CD4-positive, alpha-beta T cell treated with Interleukin-2 at 100 ng/mL for 4 hours (primary cell): ENCODE results near the gene EDA.

Source experiments
- DNase-seq: peaks from one replicate; pipeline ENCODE4 v3.0.0-alpha.2; 2020; ENCODE audit warnings: low spot score

Gene EDA

GRCh38 chrX:69615779-69616456 lies at the start of gene EDA:
Gene EDA (plus strand): TSS chrX:69616113.
- DNase-seq, result peak; percentile 58

- no peak for DNase-seq
Measured at GRCh38 chrX:69568828-69569227, 47.1 kb upstream of the EDA start.

GRCh38 chrX:69597399-69597798 lies 18.5 kb upstream of the EDA start:
- no peak for DNase-seq

DNA sequence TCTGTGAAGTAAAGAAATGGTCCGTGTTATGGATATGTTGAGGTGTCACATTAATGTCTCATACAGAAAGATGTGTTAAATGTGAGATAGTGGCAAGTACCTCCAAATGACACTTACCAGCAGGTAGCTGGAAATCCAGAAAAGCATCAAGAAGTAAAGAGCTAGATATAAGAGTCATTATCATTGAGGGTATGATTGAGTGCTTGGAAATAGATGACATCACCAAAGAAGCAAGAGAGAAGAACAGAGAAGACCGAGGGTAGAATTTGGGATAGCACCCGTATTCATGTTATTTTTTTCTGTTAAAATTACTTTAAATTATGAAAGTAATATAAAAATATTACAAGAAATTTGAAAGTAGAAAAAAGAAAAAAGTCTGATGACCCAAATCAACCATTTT lies 15.7 kb upstream of the EDA start:
- no peak for DNase-seq

- no peak for DNase-seq
Measured at GRCh38 chrX:69603566-69604194, 12.2 kb upstream of the EDA start.

- DNase-seq, result no peak
Measured at GRCh38 chrX:69605521-69605920, 10.4 kb upstream of the EDA start.

GRCh38 chrX:69607616-69608015 lies 8.3 kb upstream of the EDA start:
- DNase-seq, result no peak

GRCh38 chrX:69613946-69614345 lies 2.0 kb upstream of the EDA start:
- DNase-seq, result no peak

DNA sequence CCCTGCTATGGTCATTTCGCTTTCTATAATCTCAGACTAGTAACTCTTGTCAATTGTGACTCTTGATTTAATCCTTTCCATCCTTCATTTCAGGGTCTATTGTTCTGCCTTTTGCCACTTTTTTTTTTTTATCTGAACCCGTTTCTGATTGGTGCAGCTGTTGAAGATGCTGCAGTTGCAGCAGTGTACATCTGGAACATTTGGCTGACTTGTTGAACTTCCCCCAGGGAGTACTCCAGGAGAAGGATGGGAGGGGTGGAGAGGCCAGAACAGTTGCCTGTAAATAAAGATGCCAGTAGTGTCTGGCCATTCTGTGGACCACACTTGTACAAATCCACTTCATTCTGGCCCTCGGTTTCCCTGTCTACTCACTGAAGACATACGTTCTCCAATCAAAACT lies 1.0 kb upstream of the EDA start:
- DNase-seq, result no peak

- DNase-seq, result no peak
Measured at GRCh38 chrX:69615342-69615741, 571 bp upstream of the EDA start.

GRCh38 chrX:69616457-69617203 lies 717 bp downstream of the EDA start:
- DNase-seq, result no peak

- DNase-seq, result peak; percentile 15
Measured at GRCh38 chrX:69618803-69619202, 2.9 kb downstream of the EDA start.

DNA sequence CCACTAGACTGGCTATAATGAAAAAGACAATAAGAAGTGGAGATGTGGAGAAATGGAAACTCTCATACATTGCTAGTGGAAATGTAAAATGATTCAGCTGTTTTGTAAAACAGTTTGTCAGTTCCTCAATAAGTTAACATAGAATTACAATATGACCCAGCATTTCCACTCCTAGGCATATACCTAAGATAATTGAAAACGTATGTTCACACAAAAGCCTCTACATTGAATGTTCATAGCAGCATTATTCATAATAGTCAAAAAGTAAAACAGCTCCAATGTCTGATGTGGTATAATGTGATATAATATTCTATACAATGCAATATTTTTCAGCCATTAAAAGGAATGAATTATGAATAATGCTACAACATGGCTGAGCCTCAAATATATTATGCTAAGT lies 10.2 kb downstream of the EDA start:
- DNase-seq, result no peak

DNA sequence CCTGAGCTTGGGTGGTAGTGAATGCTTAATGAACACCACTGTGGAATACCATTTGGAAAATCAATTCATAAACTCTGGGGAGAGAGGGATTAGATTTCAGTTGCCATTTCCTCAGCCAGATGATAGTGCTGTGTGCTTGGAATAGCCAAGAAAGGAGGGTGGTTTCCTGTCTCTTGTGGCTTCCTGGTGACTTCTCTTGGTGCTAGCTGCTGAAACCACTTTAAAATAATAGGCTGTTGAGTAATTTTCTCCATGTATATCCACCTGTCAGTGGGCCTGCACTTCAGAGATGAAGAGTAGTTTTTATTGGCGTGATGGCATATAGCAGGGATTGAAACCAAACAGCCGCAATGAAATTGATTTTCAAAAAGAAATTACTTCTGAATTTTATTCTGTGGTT lies 11.8 kb downstream of the EDA start:
- DNase-seq, result no peak

DNA sequence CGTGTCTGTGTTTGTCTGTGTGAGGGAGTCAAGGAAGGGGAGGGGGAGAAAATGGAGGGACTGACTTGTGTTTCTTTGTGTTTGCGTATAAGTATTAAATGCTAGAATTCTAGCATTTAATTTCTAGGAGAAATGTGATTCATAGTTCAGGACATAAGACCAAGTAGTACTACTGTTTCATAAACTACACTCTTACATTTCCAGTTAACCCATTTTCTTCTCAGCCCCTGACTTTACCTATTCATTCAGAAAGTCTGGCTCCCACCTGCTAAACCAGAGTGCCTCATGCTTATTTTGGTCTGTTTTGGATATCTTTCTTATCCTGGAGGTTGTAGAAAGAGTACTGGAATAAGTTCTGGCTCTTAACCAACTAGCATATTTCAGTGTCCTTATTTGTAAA lies 14.2 kb downstream of the EDA start:
- no peak for DNase-seq

GRCh38 chrX:69664693-69665092 lies 48.8 kb downstream of the EDA start:
- DNase-seq, result no peak

DNA sequence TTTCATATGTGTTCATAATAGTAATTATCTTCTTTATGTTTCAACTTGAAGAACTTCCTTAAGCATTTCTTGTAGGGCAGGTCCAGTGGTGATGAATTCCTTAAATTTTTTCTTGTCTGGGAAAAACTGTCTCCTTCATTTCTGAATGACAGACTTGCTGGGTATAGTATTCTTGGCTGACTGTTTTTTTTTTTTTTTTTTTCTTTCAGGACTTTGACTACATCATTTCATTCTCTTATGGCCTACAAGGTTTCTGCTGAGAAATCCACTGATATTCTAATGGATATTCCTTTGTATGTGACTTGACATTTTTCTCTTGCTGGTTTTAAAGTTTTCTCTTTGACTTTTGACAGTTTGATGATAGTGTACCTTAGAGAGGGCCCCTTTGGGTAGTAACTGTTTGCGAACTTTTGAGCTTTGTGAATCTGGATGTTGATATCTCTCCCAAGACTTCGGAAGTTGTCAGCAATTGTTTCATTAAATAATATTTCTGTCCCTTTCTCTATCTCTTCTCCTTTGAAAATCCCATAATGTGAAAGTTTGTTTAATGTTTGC lies 54.2 kb downstream of the EDA start:
- DNase-seq, result no peak

DNA sequence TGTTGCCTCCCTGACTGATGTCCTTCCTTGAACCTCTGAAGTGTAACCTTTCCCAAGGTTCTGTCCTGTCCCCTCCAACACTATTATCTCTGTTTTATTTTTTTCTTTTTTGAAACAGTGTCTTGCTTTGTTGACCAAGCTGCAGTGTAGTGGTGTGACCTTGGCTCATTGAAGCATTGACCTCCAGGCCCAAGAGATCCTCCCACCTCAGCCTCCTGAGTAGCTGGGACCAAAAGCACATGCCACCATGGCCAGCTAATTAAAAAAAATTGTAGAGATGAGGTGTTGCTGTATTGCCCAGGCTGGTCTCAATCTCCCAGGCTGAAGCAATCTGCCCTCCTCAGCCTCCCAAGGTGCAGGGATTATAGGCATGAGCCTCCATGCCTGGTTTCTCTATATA lies 59.0 kb downstream of the EDA start:
- DNase-seq, result no peak

- no peak for DNase-seq
Measured at GRCh38 chrX:69705818-69706217, 89.9 kb downstream of the EDA start.

DNA sequence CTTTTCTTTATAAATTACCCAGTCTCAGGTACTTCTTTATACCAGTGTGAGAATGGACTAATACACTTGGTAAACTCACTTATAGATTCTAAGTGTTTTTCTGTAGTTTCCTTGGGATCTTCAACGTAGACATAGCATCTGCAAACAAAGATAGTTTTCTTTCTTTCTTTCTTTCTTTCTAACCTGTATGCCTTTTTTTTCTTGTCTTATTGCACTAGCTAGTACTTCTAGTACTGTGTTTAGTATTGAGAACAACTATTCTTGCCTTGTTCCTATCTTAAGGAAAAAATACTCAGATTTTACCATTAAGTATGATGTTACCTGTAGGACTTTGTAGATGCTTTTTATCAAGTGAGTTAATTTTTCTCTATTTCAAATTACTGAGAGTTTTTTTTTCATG lies 102.2 kb downstream of the EDA start:
- DNase-seq, result no peak

DNA sequence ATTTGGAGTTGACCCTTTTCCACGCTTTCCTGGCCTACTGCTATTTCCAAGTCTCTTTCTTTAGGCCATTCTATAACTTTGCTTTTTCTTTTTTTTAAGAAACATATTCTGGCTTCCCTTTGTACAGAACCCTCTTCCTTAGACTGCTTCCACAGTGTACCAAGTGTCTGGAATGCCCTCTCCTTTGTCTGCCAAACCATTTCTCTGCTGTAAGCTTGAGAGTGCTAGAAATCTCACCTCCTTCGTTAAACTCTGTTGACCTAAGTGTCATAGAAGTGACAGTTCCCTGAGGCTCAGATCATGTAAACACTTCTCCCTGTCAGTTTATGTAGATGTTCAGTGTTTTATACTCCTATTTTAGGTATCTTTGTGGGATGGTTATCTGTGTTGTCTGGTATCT lies 108.4 kb downstream of the EDA start:
- DNase-seq, result no peak

GRCh38 chrX:69740317-69740716 lies 124.4 kb downstream of the EDA start:
- DNase-seq, result no peak

- no peak for DNase-seq
Measured at GRCh38 chrX:69741721-69742120, 125.8 kb downstream of the EDA start.
